Measurements from ENCODE around the gene SORBS1.

SORBS1 gene

DNA sequence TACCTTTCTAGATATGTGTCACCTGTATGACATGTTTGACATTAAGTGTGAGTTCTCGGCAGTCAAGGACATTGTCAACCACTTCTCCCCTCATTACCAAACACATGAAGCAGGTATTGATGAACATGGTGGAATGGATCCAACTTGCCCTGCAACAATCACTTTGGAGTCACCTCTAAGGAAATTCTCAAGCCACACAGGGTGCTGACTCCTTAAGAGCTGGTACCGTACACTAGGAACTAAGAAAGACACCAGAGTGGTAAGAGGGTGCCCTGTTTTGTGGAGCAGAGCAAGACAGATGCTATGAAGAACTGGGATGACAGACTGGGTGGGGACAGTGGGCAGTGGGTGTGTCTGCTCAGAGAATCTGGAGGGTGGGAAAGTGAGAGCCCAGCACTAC lies 17.4 kb upstream of the SORBS1 start:
- Histone ChIP-seq H4K20me1 (ENCODE audit: insufficient read depth) (no peaks in the 10 kb centered on the region), H2AFZ (ENCODE audit: low read depth) (no peak overlapping the region), H3K79me2 (ENCODE audit: insufficient read depth, low read depth) (no peaks in the 10 kb centered on the region), H3K9ac (no peak overlapping the region), H3K27me3 (ENCODE audit: insufficient read depth, low read depth) (no peaks in the 10 kb centered on the region), H3K4me1 (ENCODE audit: low read depth, poor library complexity, severe bottlenecking) (no peaks in the 10 kb centered on the region), H3K4me3 (IDR thresholded peaks at IDR 0.05; ENCODE audit: insufficient read depth, low read depth, low read length) (no peak overlapping the region), H3K36me3 (ENCODE audit: insufficient read depth) (no peaks in the 10 kb centered on the region), H3K27ac (no peak overlapping the region), H3K4me2 (no peak overlapping the region)
- no peak for TF ChIP-seq CTCF (conservative IDR thresholded peaks at IDR 0.05; ENCODE audit: low read depth, low read length)

DNA sequence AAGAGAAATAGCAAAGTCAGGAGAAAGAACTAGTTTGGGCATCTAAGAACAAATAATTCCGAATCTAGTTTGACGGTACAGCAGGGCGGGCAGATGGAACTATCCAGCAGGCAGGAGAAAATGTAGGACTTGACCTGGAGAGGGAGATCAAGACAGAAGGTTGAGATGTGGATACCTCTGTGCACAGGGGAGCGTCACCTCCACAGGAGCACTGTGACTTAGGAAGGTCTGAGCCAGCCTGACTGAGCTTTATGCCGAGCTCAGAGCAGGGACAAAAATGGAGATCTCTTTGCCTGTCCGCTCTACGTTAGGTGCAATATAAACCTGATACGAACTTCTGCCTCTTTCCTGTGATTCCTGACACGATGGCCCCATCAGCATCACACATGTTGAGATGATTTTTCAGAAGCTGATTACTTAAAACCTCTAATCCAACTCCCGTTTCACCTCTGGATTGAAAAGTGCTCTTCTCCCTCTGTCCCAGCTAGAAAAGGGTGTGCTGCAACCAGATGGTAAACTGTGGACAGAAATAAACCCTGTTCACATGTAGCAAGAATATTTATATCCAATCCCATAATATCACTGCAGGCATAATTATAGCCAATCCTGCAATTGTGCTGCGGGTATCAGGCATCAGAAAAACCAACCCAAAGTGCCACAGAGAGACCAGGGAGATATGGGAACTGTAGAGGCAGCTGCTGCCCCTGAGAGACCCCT lies 13.6 kb upstream of the SORBS1 start:
- Histone ChIP-seq H3K27me3 (ENCODE audit: insufficient read depth, low read depth) (no peaks in the 10 kb centered on the region), H3K4me3 (IDR thresholded peaks at IDR 0.05; ENCODE audit: insufficient read depth, low read depth, low read length) (no peak overlapping the region), H3K4me1 (ENCODE audit: low read depth, poor library complexity, severe bottlenecking) (no peaks in the 10 kb centered on the region), H3K79me2 (ENCODE audit: insufficient read depth, low read depth) (no peaks in the 10 kb centered on the region), H3K9ac (no peak overlapping the region), H4K20me1 (ENCODE audit: insufficient read depth) (no peaks in the 10 kb centered on the region), H3K4me2 (no peak overlapping the region), H3K27ac (no peak overlapping the region), H3K36me3 (ENCODE audit: insufficient read depth) (no peaks in the 10 kb centered on the region), H2AFZ (ENCODE audit: low read depth) (no peak overlapping the region)
- TF ChIP-seq CTCF (conservative IDR thresholded peaks at IDR 0.05; ENCODE audit: low read depth, low read length), result no peak

GRCh38 chr10:95573964-95574604 lies 12.9 kb upstream of the SORBS1 start:
- Histone ChIP-seq H3K79me2 (ENCODE audit: insufficient read depth, low read depth) (no peaks in the 10 kb centered on the region), H3K4me2 (no peak overlapping the region), H3K9ac (no peak overlapping the region), H3K27ac (no peak overlapping the region), H3K27me3 (ENCODE audit: insufficient read depth, low read depth) (no peaks in the 10 kb centered on the region), H2AFZ (ENCODE audit: low read depth) (no peak overlapping the region), H4K20me1 (ENCODE audit: insufficient read depth) (no peaks in the 10 kb centered on the region), H3K4me1 (ENCODE audit: low read depth, poor library complexity, severe bottlenecking) (no peaks in the 10 kb centered on the region), H3K36me3 (ENCODE audit: insufficient read depth) (no peaks in the 10 kb centered on the region), H3K4me3 (IDR thresholded peaks at IDR 0.05; ENCODE audit: insufficient read depth, low read depth, low read length) (no peak overlapping the region)
- TF ChIP-seq CTCF (conservative IDR thresholded peaks at IDR 0.05; ENCODE audit: low read depth, low read length), result no peak

DNA sequence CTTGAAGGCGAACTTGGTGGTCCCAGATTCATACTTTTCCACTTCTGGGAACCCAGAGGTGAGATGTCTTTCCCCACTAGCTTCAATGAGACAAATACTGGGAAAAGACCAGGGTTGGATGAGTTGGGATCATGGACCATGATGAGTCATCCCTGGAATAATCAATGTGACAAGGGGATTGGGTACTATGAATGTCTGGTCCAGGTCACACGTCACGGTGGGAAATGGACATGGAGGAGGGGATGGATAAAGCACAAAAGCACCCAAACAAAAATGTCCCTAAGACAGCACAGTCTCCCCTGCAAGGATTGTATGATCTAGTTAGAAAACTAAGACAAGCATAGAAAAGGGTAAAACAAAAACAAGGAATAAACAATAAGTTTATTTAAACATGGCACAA lies 12.4 kb upstream of the SORBS1 start:
- H3K79me2 ChIP-seq (ENCODE audit: insufficient read depth, low read depth), result no peaks in the 10 kb centered on the region
- H4K20me1 ChIP-seq (ENCODE audit: insufficient read depth), result no peaks in the 10 kb centered on the region
- no peak overlapping the region for H2AFZ ChIP-seq (ENCODE audit: low read depth)
- no peak overlapping the region for H3K4me2 ChIP-seq
- H3K27me3 ChIP-seq (ENCODE audit: insufficient read depth, low read depth), result no peaks in the 10 kb centered on the region
- no peak for TF ChIP-seq CTCF (conservative IDR thresholded peaks at IDR 0.05; ENCODE audit: low read depth, low read length)
- no peaks in the 10 kb centered on the region for H3K36me3 ChIP-seq (ENCODE audit: insufficient read depth)
- H3K4me3 ChIP-seq (IDR thresholded peaks at IDR 0.05; ENCODE audit: insufficient read depth, low read depth, low read length), result no peak overlapping the region
- H3K9ac ChIP-seq, result no peak overlapping the region
- no peaks in the 10 kb centered on the region for H3K4me1 ChIP-seq (ENCODE audit: low read depth, poor library complexity, severe bottlenecking)
- no peak overlapping the region for H3K27ac ChIP-seq

All from KMS-11 (cell line).